ENCODE results near the gene IDH2. TPM values are rescaled to one million over a fixed set of nuclear protein-coding genes. Genes with fewer than 3 reads are reported as not detected.
"Not testable (repeated sequence)": the region's sequence is repeated elsewhere in the genome, so short reads cannot be mapped to it uniquely, and the experiment has no call there.

The IDH2 gene
- total RNA-seq, 1 experiment from 2014 or later = 94.1 TPM

GRCh38 chr15:90108038-90108437 is 5.8 kb upstream of the IDH2 start:
- BruUV-seq (replicated peaks); H3K9me3 ChIP-seq (ENCODE audit: low read length); H3K36me3 ChIP-seq (ENCODE audit: low read depth, low read length); H3F3A ChIP-seq (ENCODE audit: low read length, unreplicated experiment); H3K4me2 ChIP-seq (ENCODE audit: low read length); CTCF ChIA-PET; ATAC-seq; intact Hi-C loops (cut with micrococcal nuclease); H3K27ac ChIP-seq (ENCODE audit: low read length); H2AFZ ChIP-seq (ENCODE audit: low read length); H3K4me3 ChIP-seq (ENCODE audit: low read length); H3K79me2 ChIP-seq (ENCODE audit: low read length); H3K9me2 ChIP-seq (replicated peaks; ENCODE audit: low read length); H4K20me1 ChIP-seq (ENCODE audit: low read length); H3K27me3 ChIP-seq (ENCODE audit: low read length); DNase-seq; H3K9ac ChIP-seq (ENCODE audit: low read length): not testable (repeated sequence)
- POLR2A ChIA-PET (ENCODE audit: unreplicated experiment) = interaction anchor here (0.7 kb wide), 1 partner anchor 10 kb away, joined by 4 read pairs; no protein-coding TSS in a partner anchor
- H3K4me1 ChIP-seq (ENCODE audit: insufficient read depth, low read length) = peaks cover 30% of the 10 kb centered on the region

DNA sequence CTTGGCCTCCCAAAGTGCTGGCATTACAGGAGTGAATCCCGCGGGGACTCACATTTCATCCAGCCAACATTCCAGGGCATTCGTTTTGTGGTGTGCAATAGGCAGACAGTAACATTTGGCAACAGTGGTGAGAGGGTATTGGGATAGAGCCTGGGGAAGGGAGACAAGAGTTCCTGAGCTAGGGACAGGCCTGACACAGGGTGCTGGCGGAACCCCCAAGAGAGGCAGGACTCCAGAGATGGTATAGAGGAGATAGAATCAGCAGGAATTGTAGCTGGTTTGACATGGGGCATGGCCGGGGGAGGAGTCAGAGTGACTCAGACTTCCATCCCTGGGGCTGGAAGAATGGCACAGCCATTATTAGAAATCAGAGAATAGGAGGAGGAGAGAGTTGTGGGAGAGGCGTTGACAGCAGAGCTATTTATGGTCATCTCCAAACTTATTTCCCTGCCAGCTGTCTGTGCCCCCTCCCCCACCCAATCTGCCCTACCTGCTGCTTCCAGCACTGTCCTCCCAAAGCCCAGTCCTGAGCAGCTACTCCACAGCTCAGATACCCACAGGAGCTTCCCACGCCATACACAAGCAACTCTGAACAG is 4.4 kb upstream of the IDH2 start:
- Histone ChIP-seq H3K4me3 (ENCODE audit: low read length) (no peak overlapping the region), H3K27me3 (ENCODE audit: low read length) (no peaks in the 10 kb centered on the region), H3K9me2 (replicated peaks; ENCODE audit: low read length) (no peaks in the 10 kb centered on the region), H3K79me2 (ENCODE audit: low read length) (peaks cover 6% of the 10 kb centered on the region), H2AFZ (ENCODE audit: low read length) (peak overlapping the region; percentile 69), H3F3A (ENCODE audit: low read length, unreplicated experiment) (no peaks in the 10 kb centered on the region), H3K9me3 (ENCODE audit: low read length) (no peaks in the 10 kb centered on the region), H3K36me3 (ENCODE audit: low read depth, low read length) (no peaks in the 10 kb centered on the region), H3K4me1 (ENCODE audit: insufficient read depth, low read length) (peaks cover 34% of the 10 kb centered on the region), H3K4me2 (ENCODE audit: low read length) (peak overlapping the region; percentile 40), H3K27ac (ENCODE audit: low read length) (no peak overlapping the region), H4K20me1 (ENCODE audit: low read length) (no peaks in the 10 kb centered on the region), H3K9ac (ENCODE audit: low read length) (no peak overlapping the region)
- ChIA-PET POLR2A (ENCODE audit: unreplicated experiment) (interaction anchor here (0.5 kb wide), 1 partner anchor 106 kb away, joined by 3 read pairs; the partner anchor contains the start of gene ZNF710), CTCF (no interaction called here)
- BruUV-seq (replicated peaks) = no TSS peak
- intact Hi-C loops (cut with micrococcal nuclease) = no loop called here
- ATAC-seq (peak; percentile 57), DNase-seq (peak; percentile 75)
- TF ChIP-seq, protein P1, sequence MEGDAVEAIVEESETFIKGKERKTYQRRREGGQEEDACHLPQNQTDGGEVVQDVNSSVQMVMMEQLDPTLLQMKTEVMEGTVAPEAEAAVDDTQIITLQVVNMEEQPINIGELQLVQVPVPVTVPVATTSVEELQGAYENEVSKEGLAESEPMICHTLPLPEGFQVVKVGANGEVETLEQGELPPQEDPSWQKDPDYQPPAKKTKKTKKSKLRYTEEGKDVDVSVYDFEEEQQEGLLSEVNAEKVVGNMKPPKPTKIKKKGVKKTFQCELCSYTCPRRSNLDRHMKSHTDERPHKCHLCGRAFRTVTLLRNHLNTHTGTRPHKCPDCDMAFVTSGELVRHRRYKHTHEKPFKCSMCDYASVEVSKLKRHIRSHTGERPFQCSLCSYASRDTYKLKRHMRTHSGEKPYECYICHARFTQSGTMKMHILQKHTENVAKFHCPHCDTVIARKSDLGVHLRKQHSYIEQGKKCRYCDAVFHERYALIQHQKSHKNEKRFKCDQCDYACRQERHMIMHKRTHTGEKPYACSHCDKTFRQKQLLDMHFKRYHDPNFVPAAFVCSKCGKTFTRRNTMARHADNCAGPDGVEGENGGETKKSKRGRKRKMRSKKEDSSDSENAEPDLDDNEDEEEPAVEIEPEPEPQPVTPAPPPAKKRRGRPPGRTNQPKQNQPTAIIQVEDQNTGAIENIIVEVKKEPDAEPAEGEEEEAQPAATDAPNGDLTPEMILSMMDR (conservative IDR thresholded peaks at IDR 0.05; ENCODE audit: low read depth, low read length) = no peak
- TF ChIP-seq EZH2phosphoT487 (IDR thresholded peaks at IDR 0.05; ENCODE audit: borderline replicate concordance, low read length) (no peak), EZH2 (IDR thresholded peaks at IDR 0.05; ENCODE audit: low read length, unreplicated experiment) (no peak)

DNA sequence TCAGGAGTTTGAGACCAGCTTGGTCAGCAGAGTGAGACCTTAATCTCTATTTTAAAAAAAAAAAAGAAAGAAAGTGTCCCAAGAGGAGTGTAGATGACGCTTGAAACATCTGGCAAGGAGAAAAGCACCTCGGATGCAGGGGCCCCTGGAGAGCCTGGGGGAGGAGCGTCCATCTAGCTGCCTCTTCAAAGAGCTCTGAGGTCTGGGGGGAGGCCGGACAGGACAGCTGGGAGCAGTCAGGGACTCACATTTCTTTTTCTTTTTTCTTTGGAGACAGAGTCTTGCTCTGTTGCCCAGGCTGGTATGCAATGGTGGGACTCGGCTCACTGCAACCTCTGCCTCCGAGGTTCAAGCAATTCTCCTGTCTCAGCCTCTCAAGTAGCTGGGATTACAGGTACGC is 3.3 kb upstream of the IDH2 start:
- intact Hi-C loops (cut with micrococcal nuclease) = no loop called here
- DNase-seq (no peak), ATAC-seq (no peak)
- Histone ChIP-seq H4K20me1 (ENCODE audit: low read length) (no peaks in the 10 kb centered on the region), H3K9me3 (ENCODE audit: low read length) (no peaks in the 10 kb centered on the region), H3K4me2 (ENCODE audit: low read length) (no peak overlapping the region), H3K79me2 (ENCODE audit: low read length) (peaks cover 17% of the 10 kb centered on the region), H3K36me3 (ENCODE audit: low read depth, low read length) (no peaks in the 10 kb centered on the region), H3K9me2 (replicated peaks; ENCODE audit: low read length) (no peaks in the 10 kb centered on the region), H3K9ac (ENCODE audit: low read length) (no peak overlapping the region), H3K27me3 (ENCODE audit: low read length) (no peaks in the 10 kb centered on the region), H3K4me3 (ENCODE audit: low read length) (no peak overlapping the region), H3F3A (ENCODE audit: low read length, unreplicated experiment) (no peaks in the 10 kb centered on the region), H3K4me1 (ENCODE audit: insufficient read depth, low read length) (peaks cover 41% of the 10 kb centered on the region), H3K27ac (ENCODE audit: low read length) (no peak overlapping the region), H2AFZ (ENCODE audit: low read length) (no peak overlapping the region)
- BruUV-seq (replicated peaks) = no TSS peak
- POLR2A ChIA-PET (ENCODE audit: unreplicated experiment) = no interaction called here
- CTCF ChIA-PET = no interaction called here
- no peak for TF ChIP-seq EZH2 (IDR thresholded peaks at IDR 0.05; ENCODE audit: low read length, unreplicated experiment)
- TF ChIP-seq, protein P1 (conservative IDR thresholded peaks at IDR 0.05; ENCODE audit: low read depth, low read length) = no peak
- no peak for TF ChIP-seq EZH2phosphoT487 (IDR thresholded peaks at IDR 0.05; ENCODE audit: borderline replicate concordance, low read length)
